HepG2 (cell line): Measurements from ENCODE around the gene ZNF324B. TPM values are rescaled to one million over a fixed set of nuclear protein-coding genes. Genes with fewer than 3 reads are reported as not detected.

Source experiments
- ATAC-seq: fragments of 200-7000 bp; cut with Tn5 transposase; 3 replicates; pipeline ENCODE4 v1.9.1; 2020; ENCODE audit warnings: mild to moderate bottlenecking, moderate library complexity
- BruUV-seq: library from RNA; stranded (reverse); fragments of 400-500 nt; replicated peaks from 2 replicates; lab custom pipeline; 2021; lab: Mats Ljungman, UMichigan
- CTCF ChIA-PET: fragments of 300-600 bp; formaldehyde crosslinking; extraction: SDS; loops from one replicate; lab custom pipeline; 2021; ENCODE audit warnings: low total read pairs, inconsistent platforms, low intra/inter-chr PET ratio; lab: Yijun Ruan, JAX
- POLR2A ChIA-PET: fragments of 350-600 bp; sonication (Branson Sonifier 250); formaldehyde crosslinking; loops from one replicate; lab custom pipeline; 2020; ENCODE audit warnings: antibody characterized with exemption, inconsistent platforms; lab: Yijun Ruan, JAX
- DNase-seq: peaks from one replicate; pipeline ENCODE4 v3.0.0-alpha.2; 2015; ENCODE audit warnings: low spot score
- FAIRE-seq: peaks from 3 replicates; lab custom pipeline; 2011; peaks lifted over from hg19 to GRCh38; lab: Jason Lieb, UNC
- H2AFZ ChIP-seq: one replicate; pipeline ENCODE4 v1.6.1; 2011; ENCODE audit warnings: low read length, inconsistent platforms
- H3K27ac ChIP-seq: fragments of 300-600 bp; 3 replicates; pipeline ENCODE4 v1.8.0; 2011; ENCODE audit warnings: mixed run types, mild to moderate bottlenecking, mixed read lengths, low read length, inconsistent platforms; ENCODE audit not compliant: insufficient read depth; ENCODE audit errors: extremely low read length
- H3K27me3 ChIP-seq, 2 experiments: fragments of 200-600 bp in 1 of 2; 2 replicates in 1 of 2; 3 replicates in 1 of 2; pipeline versions ENCODE4 v1.6.0 to v1.8.0; 2011; ENCODE audit warnings: low read length in 2 of 2, mild to moderate bottlenecking in 2 of 2, moderate library complexity in 2 of 2, inconsistent platforms in 1 of 2; ENCODE audit not compliant: insufficient read depth in 2 of 2, control insufficient read depth in 1 of 2
- H3K36me3 ChIP-seq, 2 experiments: fragments of 200-600 bp in 1 of 2; replicated peaks in 1 of 2; 2 replicates in 1 of 2; 3 replicates in 1 of 2; pipeline versions ENCODE4 v1.5.1 to v1.8.0; 2011; ENCODE audit warnings: low read length in 2 of 2, inconsistent platforms in 1 of 2; ENCODE audit not compliant: insufficient read depth in 2 of 2, control insufficient read depth in 1 of 2
- H3K4me1 ChIP-seq: 2 replicates; pipeline ENCODE4 v1.5.1; 2012; ENCODE audit warnings: low read length, inconsistent platforms; ENCODE audit not compliant: insufficient read depth
- H3K4me2 ChIP-seq: 2 replicates; pipeline ENCODE4 v1.6.0; 2011; ENCODE audit warnings: low read depth, low read length, inconsistent platforms
- H3K4me3 ChIP-seq, 3 experiments: fragments of 200-600 bp in 1 of 3; sonication (generic), shearing (Covaris generic) in 1 of 3; replicated peaks in 1 of 3; 2 replicates each; pipeline ENCODE4 v1.5.1; 2011 to 2016; ENCODE audit warnings: low read length in 3 of 3, inconsistent platforms in 2 of 3, low read depth in 2 of 3, mild to moderate bottlenecking in 2 of 3, control low read depth in 1 of 3, mixed read lengths in 1 of 3; ENCODE audit not compliant: insufficient read depth in 1 of 3
- H3K79me2 ChIP-seq: one replicate; pipeline ENCODE4 v1.6.1; 2011; ENCODE audit warnings: low read length, inconsistent platforms; ENCODE audit not compliant: insufficient read depth
- H3K9ac ChIP-seq: 2 replicates; pipeline ENCODE4 v1.6.0; 2011; ENCODE audit warnings: mild to moderate bottlenecking, low read depth, low read length, inconsistent platforms; ENCODE audit not compliant: insufficient read depth
- H3K9me3 ChIP-seq: 2 replicates; pipeline ENCODE4 v1.5.1; 2012; ENCODE audit warnings: mild to moderate bottlenecking, low read length
- H4K20me1 ChIP-seq: 2 replicates; pipeline ENCODE4 v1.6.0; 2011; ENCODE audit warnings: inconsistent platforms, mild to moderate bottlenecking, low read length, moderate library complexity; ENCODE audit not compliant: insufficient read depth
- ATM ChIP-seq: fragments of 450-650 bp; IDR thresholded peaks from 2 replicates; pipeline ENCODE4 v1.7.1; 2017; ENCODE audit warnings: mild to moderate bottlenecking, borderline replicate concordance
- FOXO1 ChIP-seq: sonication (generic); formaldehyde crosslinking; IDR thresholded peaks from 2 replicates; pipeline ENCODE4 v1.4.0; 2020; ENCODE audit warnings: missing genetic modification reagents
- HMGXB4 ChIP-seq, 2 experiments: sonication (generic) in 1 of 2; formaldehyde crosslinking in 1 of 2; IDR thresholded peaks; 2 replicates each; pipeline versions ENCODE4 v1.4.0 to v1.6.1; 2018 to 2020; ENCODE audit warnings: missing genetic modification reagents in 2 of 2, borderline replicate concordance in 1 of 2, low read depth in 1 of 2, mild to moderate bottlenecking in 1 of 2, missing biosample characterization in 1 of 2
- NAIF1 ChIP-seq: sonication (generic); formaldehyde crosslinking; IDR thresholded peaks from 2 replicates; pipeline ENCODE4 v1.5.0; 2020; ENCODE audit warnings: mild to moderate bottlenecking, missing genetic modification reagents, borderline replicate concordance
- RBAK ChIP-seq: sonication (generic); formaldehyde crosslinking; IDR thresholded peaks from 2 replicates; pipeline ENCODE4 v1.5.1; 2020; ENCODE audit warnings: mild to moderate bottlenecking, missing genetic modification reagents
- SP4 ChIP-seq: sonication (generic); formaldehyde crosslinking; IDR thresholded peaks from 2 replicates; pipeline ENCODE4 v1.8.1; 2023; ENCODE audit warnings: mild to moderate bottlenecking, missing genetic modification reagents
- SPEN ChIP-seq: sonication (generic); formaldehyde crosslinking; IDR thresholded peaks from 2 replicates; pipeline ENCODE4 v1.5.1; 2020; ENCODE audit warnings: low read depth, mild to moderate bottlenecking, missing genetic modification reagents
- ZBTB34 ChIP-seq: sonication (generic); formaldehyde crosslinking; IDR thresholded peaks from 2 replicates; pipeline ENCODE4 v1.8.0; 2022; ENCODE audit warnings: mild to moderate bottlenecking, missing genetic modification reagents
- ZBTB44 ChIP-seq: sonication (generic); formaldehyde crosslinking; IDR thresholded peaks from 2 replicates; pipeline ENCODE4 v1.4.0; 2020; ENCODE audit warnings: missing genetic modification reagents
- ZNF775 ChIP-seq: sonication (generic); formaldehyde crosslinking; IDR thresholded peaks from 2 replicates; pipeline ENCODE4 v1.4.0; 2020; ENCODE audit warnings: missing genetic modification reagents, mild to moderate bottlenecking, moderate library complexity, borderline replicate concordance
- ZNF800 ChIP-seq: sonication (generic); formaldehyde crosslinking; IDR thresholded peaks from 2 replicates; pipeline ENCODE4 v1.4.0; 2020; ENCODE audit warnings: missing genetic modification reagents
- WGBS: methylation state at CpG from one replicate; pipeline ENCODE4 v1.1.6; 2017; ENCODE audit warnings: low lambda C conversion rate; 5-methylcytosine and 5-hydroxymethylcytosine counted together
- in situ Hi-C: cut with HindIII; loops from 2 replicates; pipeline ENCODE4 v1.10.0; 2017; ENCODE audit warnings: low pct_unique_long_range_greater_than_20kb; ENCODE audit not compliant: extremely low pct_ligation_motif_present
- intact Hi-C: fragments of 100-400 bp; cut with micrococcal nuclease; formaldehyde crosslinking; loops from one replicate; pipeline ENCODE4 v1.10.0; 2022; ENCODE audit not compliant: unreplicated experiment
- polyA plus RNA-seq, 8 experiments: library from polyadenylated mRNA; depleted of rRNA in 3 of 8; stranded (reverse) in 7 of 8; unstranded in 1 of 8; fragments of >200 nt; fragmentation: Illumina TruSeq in 4 of 8; extraction: Trizol in 4 of 8; gene quantifications; 2 replicates each; pipeline versions ENCODE4 v1.2.1 to v1.2.3, GENCODE V29; 2011 to 2016; ENCODE audit warnings: low read depth in 4 of 8, missing spikeins in 1 of 8, mixed read lengths in 1 of 8; ENCODE audit not compliant: insufficient read depth in 1 of 8
- total RNA-seq, 5 experiments: library from RNA; depleted of rRNA; stranded (reverse); fragments of >200 nt; fragmentation: Illumina TruSeq; extraction: Trizol; gene quantifications; 2 replicates each; pipeline ENCODE4 v1.2.3, GENCODE V29; 2016; ENCODE audit warnings: low read depth in 1 of 5

The ZNF324B gene
- total and polyA plus RNA-seq, 2 of the 13 experiments (the other 11 are each of a cell fraction or from before 2014, with no cell fraction given), result 0.53 to 3.0 TPM

GRCh38 chr19:58477871-58478270 lies 26.4 kb downstream of the ZNF324B start:
- H3K9me3 ChIP-seq, result no peaks in the 10 kb centered on the region
- H4K20me1 ChIP-seq, result no peaks in the 10 kb centered on the region
- CTCF ChIA-PET, result no interaction called here
- TF ChIP-seq ZBTB34 (CRISPR knock-in tag) (no peak), FOXO1 (CRISPR knock-in tag) (no peak), SP4 (no peak), ZNF775 (CRISPR knock-in tag) (no peak), ZNF800 (CRISPR knock-in tag) (no peak), SPEN (CRISPR knock-in tag) (no peak), ATM (no peak), RBAK (CRISPR knock-in tag) (no peak), ZBTB44 (CRISPR knock-in tag) (no peak), NAIF1 (CRISPR knock-in tag) (no peak), HMGXB4 (CRISPR knock-in tag; IDR thresholded peaks at IDR 0.05; ENCODE audit: borderline replicate concordance in 1 of 2, low read depth in 1 of 2) (no peak)
- TF ChIP-seq, all 625 proteins: peak for 0
- Histone ChIP-seq H3K4me1 (peaks cover 20% of the 10 kb centered on the region), H2AFZ (no peak overlapping the region), H3K27me3 (no peaks in the 10 kb centered on the region; a peak in 1 of 5 replicates), H3K79me2 (no peaks in the 10 kb centered on the region), H3K9ac (no peak overlapping the region), H3K4me3 (no peak overlapping the region), H3K4me2 (no peak overlapping the region), H3K27ac (no peak overlapping the region), H3K36me3 (peaks cover 1 to 16% of the 10 kb centered on the region in 2 experiments; a peak in 2 of 5 replicates)
- 100% methylated on average over 1 of the region's 1 CpG for WGBS
- DNase-seq (no peak), FAIRE-seq (no peak), ATAC-seq (no peak)
- POLR2A ChIA-PET, result interaction anchor here (1.2 to 1.3 kb wide), 2 partner anchors 19 to 36 kb away, joined by 3 to 6 read pairs; no protein-coding TSS in a partner anchor
- in situ Hi-C loops (no loop called here), intact Hi-C loops (no loop called here)
- no TSS peak for BruUV-seq
